Endodermal cell (in vitro differentiated cells): Measurements from ENCODE around the gene FBLN5. TPM values are rescaled to one million over a fixed set of nuclear protein-coding genes. Genes with fewer than 3 reads are reported as not detected.

ENCODE experiments used
- DNase-seq: peaks from one replicate; pipeline ENCODE4 v3.0.0-alpha.2; 2017
- H3K27ac ChIP-seq: 2 replicates; pipeline ENCODE4 v1.5.1; 2013; ENCODE audit warnings: mild to moderate bottlenecking, low read depth, low read length, moderate library complexity
- H3K27me3 ChIP-seq: 2 replicates; pipeline ENCODE4 v1.6.1; 2013; ENCODE audit warnings: mild to moderate bottlenecking, low read length, moderate library complexity; ENCODE audit not compliant: insufficient read depth, control insufficient read depth, poor library complexity, severe bottlenecking
- H3K36me3 ChIP-seq: 2 replicates; pipeline ENCODE4 v1.7.0; 2013; ENCODE audit warnings: mild to moderate bottlenecking, low read length, moderate library complexity; ENCODE audit not compliant: control insufficient read depth, insufficient read depth
- H3K4me1 ChIP-seq: one replicate; pipeline ENCODE4 v1.7.0; 2013; ENCODE audit warnings: low read length; ENCODE audit not compliant: control insufficient read depth, insufficient read depth
- H3K4me3 ChIP-seq: 2 replicates; pipeline ENCODE4 v1.5.1; 2013; ENCODE audit warnings: mild to moderate bottlenecking, low read length, moderate library complexity
- H3K9ac ChIP-seq: 2 replicates; pipeline ENCODE4 v1.6.1; 2013; ENCODE audit warnings: mild to moderate bottlenecking, low read length, moderate library complexity; ENCODE audit not compliant: poor library complexity, severe bottlenecking; ENCODE audit errors: extremely low read depth
- H3K9me3 ChIP-seq: 2 replicates; pipeline ENCODE4 v1.6.1; 2013; ENCODE audit warnings: mild to moderate bottlenecking, low read length, moderate library complexity; ENCODE audit not compliant: control insufficient read depth
- H3K27ac Mint-ChIP-seq: 2 replicates; pipeline ENCODE4 v1.8.0; 2020; ENCODE audit warnings: mixed read lengths
- H3K27me3 Mint-ChIP-seq: 2 replicates; pipeline ENCODE4 v1.8.0; 2021; ENCODE audit warnings: mild to moderate bottlenecking, mixed read lengths; ENCODE audit not compliant: insufficient read depth
- H3K36me3 Mint-ChIP-seq: 2 replicates; pipeline ENCODE4 v1.8.0; 2020; ENCODE audit warnings: low read depth, mixed read lengths
- H3K4me1 Mint-ChIP-seq: 2 replicates; pipeline ENCODE4 v1.8.0; 2020; ENCODE audit warnings: mixed read lengths
- H3K4me3 Mint-ChIP-seq: 2 replicates; pipeline ENCODE4 v1.8.0; 2020; ENCODE audit warnings: mild to moderate bottlenecking, moderate library complexity, mixed read lengths
- H3K9me3 Mint-ChIP-seq: 2 replicates; pipeline ENCODE4 v1.8.0; 2020; ENCODE audit warnings: mild to moderate bottlenecking, mixed read lengths
- CTCF ChIP-seq: fragments of 200-600 bp; sonication (generic); conservative IDR thresholded peaks from 2 replicates; pipeline ENCODE4 v1.5.0; 2021; ENCODE audit warnings: antibody characterized with exemption, mild to moderate bottlenecking
- WGBS, 2 experiments: methylation state at CpG; one replicate each; pipeline versions ENCODE4 v1.1.5 to v1.1.7; 2013; ENCODE audit warnings: missing lambda C conversion rate in 2 of 2, mixed read lengths in 1 of 2; ENCODE audit not compliant: insufficient coverage in 1 of 2, insufficient read length in 1 of 2; 5-methylcytosine and 5-hydroxymethylcytosine counted together
- total RNA-seq, 2 donors: library from RNA; stranded (reverse); fragmentation: NEBNext Ultra II Directional in 1 of 2; extraction: Animal tissue kit (Norgen Biotek cat#: 25700) in 1 of 2; gene quantifications; 2 replicates in 1 of 2; 3 replicates in 1 of 2; pipeline ENCODE4 v1.2.1, GENCODE V29; 2021

The FBLN5 gene
- total RNA-seq, 2 donors from 2014 or later, result 4.0 to 4.8 TPM

GRCh38 chr14:91893007-91893406 is 54.5 kb downstream of the FBLN5 start:
- Mint-ChIP-seq H3K27ac (no peak overlapping the region), H3K4me1 (peaks cover 15% of the 10 kb centered on the region), H3K4me3 (no peak overlapping the region), H3K9me3 (no peaks in the 10 kb centered on the region), H3K27me3 (no peaks in the 10 kb centered on the region), H3K36me3 (no peaks in the 10 kb centered on the region)
- peak; percentile 83 for DNase-seq
- H3K9ac ChIP-seq, result no peak overlapping the region
- WGBS, 2 experiments, result 35 to 47% methylated on average over 4 to 6 of the region's 7 CpGs
- H3K4me1 ChIP-seq, result peaks cover 5% of the 10 kb centered on the region
- no peaks in the 10 kb centered on the region for H3K36me3 ChIP-seq
- no peaks in the 10 kb centered on the region for H3K9me3 ChIP-seq
- no peaks in the 10 kb centered on the region for H3K27me3 ChIP-seq
- no peak overlapping the region for H3K27ac ChIP-seq
- TF ChIP-seq CTCF, result peak; percentile 86
- no peak overlapping the region for H3K4me3 ChIP-seq

GRCh38 chr14:91891721-91892220 is 55.7 kb downstream of the FBLN5 start:
- no peaks in the 10 kb centered on the region for H3K36me3 ChIP-seq
- H3K27ac ChIP-seq, result no peak overlapping the region
- no peaks in the 10 kb centered on the region for H3K4me1 ChIP-seq
- no peak for DNase-seq
- Mint-ChIP-seq H3K27ac (no peak overlapping the region), H3K27me3 (no peaks in the 10 kb centered on the region), H3K36me3 (no peaks in the 10 kb centered on the region), H3K4me3 (no peak overlapping the region), H3K4me1 (peaks cover 7% of the 10 kb centered on the region), H3K9me3 (no peaks in the 10 kb centered on the region)
- no peaks in the 10 kb centered on the region for H3K9me3 ChIP-seq
- TF ChIP-seq CTCF, result no peak
- H3K9ac ChIP-seq, result no peak overlapping the region
- whole genome bisulfite sequencing, 2 experiments, result 90 to 94% methylated on average over 3 of the region's 3 CpGs
- H3K4me3 ChIP-seq, result no peak overlapping the region
- H3K27me3 ChIP-seq, result no peaks in the 10 kb centered on the region

- Mint-ChIP-seq H3K27me3 (no peaks in the 10 kb centered on the region), H3K4me1 (peaks cover 6% of the 10 kb centered on the region), H3K4me3 (no peak overlapping the region), H3K36me3 (no peaks in the 10 kb centered on the region), H3K9me3 (no peaks in the 10 kb centered on the region), H3K27ac (no peak overlapping the region)
- Histone ChIP-seq H3K4me3 (no peak overlapping the region), H3K4me1 (no peaks in the 10 kb centered on the region), H3K9me3 (no peaks in the 10 kb centered on the region), H3K36me3 (no peaks in the 10 kb centered on the region), H3K27ac (no peak overlapping the region), H3K27me3 (no peaks in the 10 kb centered on the region), H3K9ac (no peak overlapping the region)
- no peak for DNase-seq
- WGBS, 2 experiments, result 94 to 95% methylated on average over 5 of the region's 5 CpGs
- no peak for TF ChIP-seq CTCF
Observed at GRCh38 chr14:91891101-91891500, 56.4 kb downstream of the FBLN5 start.
